ENCODE data around the gene OR2T6.

The OR2T6 gene

GRCh38 chr1:248375446-248375845 lies at the start of gene OR2T6:
Gene OR2T6, plus strand, starts transcription at chr1:248375746. Its CDS starts 11,863 bp downstream, at chr1:248387609.
- Histone ChIP-seq H3K36me3 (ENCODE audit: control insufficient read depth, insufficient read depth, low read length, severe bottlenecking) (no peaks in the 10 kb centered on the region), H3K9me3 (ENCODE audit: control insufficient read depth, low read length) (peaks cover 4% of the 10 kb centered on the region)

GRCh38 chr1:248343451-248343850 lies 32.1 kb upstream of the OR2T6 start:
- H3K36me3 ChIP-seq (ENCODE audit: control insufficient read depth, insufficient read depth, low read length, severe bottlenecking), result no peaks in the 10 kb centered on the region
- H3K9me3 ChIP-seq (ENCODE audit: control insufficient read depth, low read length), result peaks cover 3% of the 10 kb centered on the region
- H3K4me3 ChIP-seq (ENCODE audit: low read length), result no peak overlapping the region
- no peak overlapping the region for H3K9ac ChIP-seq (ENCODE audit: low read length)
- H3K27me3 ChIP-seq (replicated peaks; ENCODE audit: control insufficient read depth, insufficient read depth, low read length), result no peaks in the 10 kb centered on the region
- H3K4me1 ChIP-seq (ENCODE audit: control insufficient read depth, insufficient read depth, low read length), result no peaks in the 10 kb centered on the region
- DNase-seq (ENCODE audit: low read depth), result no peak

More at GRCh38 chr1:248375446-248375845, at the start of gene OR2T6:
- Histone ChIP-seq H3K9ac (ENCODE audit: low read length) (no peak within 1 kb of the TSS), H3K4me1 (ENCODE audit: control insufficient read depth, insufficient read depth, low read length) (no peaks in the 10 kb centered on the region), H3K27me3 (replicated peaks; ENCODE audit: control insufficient read depth, insufficient read depth, low read length) (no peaks in the 10 kb centered on the region), H3K4me3 (ENCODE audit: low read length) (no peak within 1 kb of the TSS)
- no peak for DNase-seq (ENCODE audit: low read depth)

GRCh38 chr1:248348475-248348874 lies 27.1 kb upstream of the OR2T6 start, which contains the start of gene OR14C36:
Gene OR14C36, plus strand, starts transcription at chr1:248348775. Its CDS starts 0 bp downstream, at chr1:248348775.
- Histone ChIP-seq H3K36me3 (ENCODE audit: control insufficient read depth, insufficient read depth, low read length, severe bottlenecking) (no peaks in the 10 kb centered on the region), H3K27me3 (replicated peaks; ENCODE audit: control insufficient read depth, insufficient read depth, low read length) (no peaks in the 10 kb centered on the region), H3K4me1 (ENCODE audit: control insufficient read depth, insufficient read depth, low read length) (no peaks in the 10 kb centered on the region), H3K9me3 (ENCODE audit: control insufficient read depth, low read length) (no peaks in the 10 kb centered on the region), H3K9ac (ENCODE audit: low read length) (no peak within 1 kb of the TSS), H3K4me3 (ENCODE audit: low read length) (no peak within 1 kb of the TSS)
- no peak for DNase-seq (ENCODE audit: low read depth)

- no peaks in the 10 kb centered on the region for H3K36me3 ChIP-seq (ENCODE audit: control insufficient read depth, insufficient read depth, low read length, severe bottlenecking)
- no peak for DNase-seq (ENCODE audit: low read depth)
- no peaks in the 10 kb centered on the region for H3K4me1 ChIP-seq (ENCODE audit: control insufficient read depth, insufficient read depth, low read length)
- H3K9me3 ChIP-seq (ENCODE audit: control insufficient read depth, low read length), result peaks cover under 1% of the 10 kb centered on the region
- H3K9ac ChIP-seq (ENCODE audit: low read length), result no peak overlapping the region
- no peak overlapping the region for H3K4me3 ChIP-seq (ENCODE audit: low read length)
- no peaks in the 10 kb centered on the region for H3K27me3 ChIP-seq (replicated peaks; ENCODE audit: control insufficient read depth, insufficient read depth, low read length)
These were observed 16.1 kb upstream of the OR2T6 start for GRCh38 chr1:248359415-248359814.

GRCh38 chr1:248361121-248361715 lies 14.3 kb upstream of the OR2T6 start, which contains the start of gene OR2T4:
Gene OR2T4, plus strand, starts transcription at chr1:248361665. Its CDS starts 0 bp downstream, at chr1:248361665.
- no peak within 1 kb of the TSS for H3K4me3 ChIP-seq (ENCODE audit: low read length)
- H3K9ac ChIP-seq (ENCODE audit: low read length), result no peak within 1 kb of the TSS
- H3K27me3 ChIP-seq (replicated peaks; ENCODE audit: control insufficient read depth, insufficient read depth, low read length), result no peaks in the 10 kb centered on the region
- no peaks in the 10 kb centered on the region for H3K36me3 ChIP-seq (ENCODE audit: control insufficient read depth, insufficient read depth, low read length, severe bottlenecking)
- peaks cover 9% of the 10 kb centered on the region for H3K9me3 ChIP-seq (ENCODE audit: control insufficient read depth, low read length)
- no peaks in the 10 kb centered on the region for H3K4me1 ChIP-seq (ENCODE audit: control insufficient read depth, insufficient read depth, low read length)
- no peak for DNase-seq (ENCODE audit: low read depth)

GRCh38 chr1:248366609-248367008 lies 8.9 kb upstream of the OR2T6 start:
- Histone ChIP-seq H3K9ac (ENCODE audit: low read length) (no peak overlapping the region), H3K27me3 (replicated peaks; ENCODE audit: control insufficient read depth, insufficient read depth, low read length) (no peaks in the 10 kb centered on the region), H3K4me1 (ENCODE audit: control insufficient read depth, insufficient read depth, low read length) (no peaks in the 10 kb centered on the region), H3K36me3 (ENCODE audit: control insufficient read depth, insufficient read depth, low read length, severe bottlenecking) (no peaks in the 10 kb centered on the region), H3K4me3 (ENCODE audit: low read length) (no peak overlapping the region), H3K9me3 (ENCODE audit: control insufficient read depth, low read length) (peaks cover 9% of the 10 kb centered on the region)
- no peak for DNase-seq (ENCODE audit: low read depth)

- no peaks in the 10 kb centered on the region for H3K4me1 ChIP-seq (ENCODE audit: control insufficient read depth, insufficient read depth, low read length)
- H3K4me3 ChIP-seq (ENCODE audit: low read length), result no peak overlapping the region
- no peak for DNase-seq (ENCODE audit: low read depth)
- no peaks in the 10 kb centered on the region for H3K36me3 ChIP-seq (ENCODE audit: control insufficient read depth, insufficient read depth, low read length, severe bottlenecking)
- H3K9ac ChIP-seq (ENCODE audit: low read length), result no peak overlapping the region
- H3K27me3 ChIP-seq (replicated peaks; ENCODE audit: control insufficient read depth, insufficient read depth, low read length), result no peaks in the 10 kb centered on the region
- H3K9me3 ChIP-seq (ENCODE audit: control insufficient read depth, low read length), result peaks cover 4% of the 10 kb centered on the region
These were observed 3.2 kb upstream of the OR2T6 start for GRCh38 chr1:248372394-248372793.

- no peak overlapping the region for H3K9ac ChIP-seq (ENCODE audit: low read length)
- no peak for DNase-seq (ENCODE audit: low read depth)
- peaks cover 4% of the 10 kb centered on the region for H3K9me3 ChIP-seq (ENCODE audit: control insufficient read depth, low read length)
- H3K4me3 ChIP-seq (ENCODE audit: low read length), result no peak overlapping the region
- H3K36me3 ChIP-seq (ENCODE audit: control insufficient read depth, insufficient read depth, low read length, severe bottlenecking), result no peaks in the 10 kb centered on the region
- no peaks in the 10 kb centered on the region for H3K27me3 ChIP-seq (replicated peaks; ENCODE audit: control insufficient read depth, insufficient read depth, low read length)
- H3K4me1 ChIP-seq (ENCODE audit: control insufficient read depth, insufficient read depth, low read length), result no peaks in the 10 kb centered on the region
These were observed 1.8 kb upstream of the OR2T6 start for GRCh38 chr1:248373761-248374160.

GRCh38 chr1:248376916-248377315 lies 1.4 kb downstream of the OR2T6 start:
- Histone ChIP-seq H3K4me1 (ENCODE audit: control insufficient read depth, insufficient read depth, low read length) (no peaks in the 10 kb centered on the region), H3K4me3 (ENCODE audit: low read length) (no peak overlapping the region), H3K9me3 (ENCODE audit: control insufficient read depth, low read length) (peaks cover 4% of the 10 kb centered on the region), H3K27me3 (replicated peaks; ENCODE audit: control insufficient read depth, insufficient read depth, low read length) (no peaks in the 10 kb centered on the region), H3K36me3 (ENCODE audit: control insufficient read depth, insufficient read depth, low read length, severe bottlenecking) (no peaks in the 10 kb centered on the region), H3K9ac (ENCODE audit: low read length) (no peak overlapping the region)
- DNase-seq (ENCODE audit: low read depth), result no peak

GRCh38 chr1:248380854-248381253 lies 5.3 kb downstream of the OR2T6 start:
- Histone ChIP-seq H3K9ac (ENCODE audit: low read length) (no peak overlapping the region), H3K9me3 (ENCODE audit: control insufficient read depth, low read length) (no peaks in the 10 kb centered on the region), H3K27me3 (replicated peaks; ENCODE audit: control insufficient read depth, insufficient read depth, low read length) (no peaks in the 10 kb centered on the region), H3K36me3 (ENCODE audit: control insufficient read depth, insufficient read depth, low read length, severe bottlenecking) (no peaks in the 10 kb centered on the region), H3K4me1 (ENCODE audit: control insufficient read depth, insufficient read depth, low read length) (no peaks in the 10 kb centered on the region), H3K4me3 (ENCODE audit: low read length) (no peak overlapping the region)
- DNase-seq (ENCODE audit: low read depth), result no peak

GRCh38 chr1:248388426-248388825 lies 12.9 kb downstream of the OR2T6 start:
- peaks cover 12% of the 10 kb centered on the region for H3K9me3 ChIP-seq (ENCODE audit: control insufficient read depth, low read length)
- H3K36me3 ChIP-seq (ENCODE audit: control insufficient read depth, insufficient read depth, low read length, severe bottlenecking), result no peaks in the 10 kb centered on the region
- no peak for DNase-seq (ENCODE audit: low read depth)
- H3K4me1 ChIP-seq (ENCODE audit: control insufficient read depth, insufficient read depth, low read length), result no peaks in the 10 kb centered on the region
- no peaks in the 10 kb centered on the region for H3K27me3 ChIP-seq (replicated peaks; ENCODE audit: control insufficient read depth, insufficient read depth, low read length)
- H3K4me3 ChIP-seq (ENCODE audit: low read length), result no peak overlapping the region
- H3K9ac ChIP-seq (ENCODE audit: low read length), result no peak overlapping the region

- DNase-seq (ENCODE audit: low read depth), result no peak
- H3K9me3 ChIP-seq (ENCODE audit: control insufficient read depth, low read length), result peaks cover 10% of the 10 kb centered on the region
- no peak overlapping the region for H3K4me3 ChIP-seq (ENCODE audit: low read length)
- no peak overlapping the region for H3K9ac ChIP-seq (ENCODE audit: low read length)
- no peaks in the 10 kb centered on the region for H3K27me3 ChIP-seq (replicated peaks; ENCODE audit: control insufficient read depth, insufficient read depth, low read length)
- no peaks in the 10 kb centered on the region for H3K4me1 ChIP-seq (ENCODE audit: control insufficient read depth, insufficient read depth, low read length)
- no peaks in the 10 kb centered on the region for H3K36me3 ChIP-seq (ENCODE audit: control insufficient read depth, insufficient read depth, low read length, severe bottlenecking)
These were observed 17.5 kb downstream of the OR2T6 start for GRCh38 chr1:248393050-248393449.
